Left renal pelvis (tissue), 4 donors: ENCODE data around the gene NR5A1. TPM values are rescaled to one million over a fixed set of nuclear protein-coding genes. Genes with fewer than 3 reads are reported as not detected.
A peak's percentile ranks its signal among the peaks of the same experiment; 100 is the strongest.

Experiments used
- DNase-seq, 4 donors: peaks; one replicate each; pipeline ENCODE4 v3.0.0-alpha.2; 2013; ENCODE audit warnings: low read depth in 4 of 4, low spot score in 3 of 4
- polyA plus RNA-seq, 4 donors: library from polyadenylated mRNA; unstranded; fragments of 120-200 nt; gene quantifications; one replicate each; pipeline ENCODE4 v1.2.1, GENCODE V29; 2013; ENCODE audit not compliant: insufficient read length in 4 of 4

The NR5A1 gene
- polyA plus RNA-seq, 4 donors, result 0.18 TPM; not detected in 3

- no peak for DNase-seq
These were observed 7.0 kb downstream of the NR5A1 start for GRCh38 chr9:124500028-124500795.

GRCh38 chr9:124499216-124499615, 8.0 kb downstream of the NR5A1 start:
- DNase-seq, result no peak

GRCh38 chr9:124498499-124499146, 8.6 kb downstream of the NR5A1 start:
- no peak for DNase-seq

GRCh38 chr9:124498040-124498439, 9.2 kb downstream of the NR5A1 start:
- no peak for DNase-seq

- DNase-seq, result no peak
These were observed 9.8 kb downstream of the NR5A1 start for GRCh38 chr9:124497441-124497840.

GRCh38 chr9:124496463-124496862, 10.7 kb downstream of the NR5A1 start:
- DNase-seq, result peak in 3 of 4 donors; percentile 26 to 47 (median 33)

- DNase-seq, result peak in 1 of 4 donors; percentile 36
These were observed 11.1 kb downstream of the NR5A1 start for GRCh38 chr9:124496075-124496449.

GRCh38 chr9:124495126-124496074, 11.8 kb downstream of the NR5A1 start:
- DNase-seq, result no peak

GRCh38 chr9:124493794-124494479, 13.3 kb downstream of the NR5A1 start:
- no peak for DNase-seq

GRCh38 chr9:124493218-124493617, 14.0 kb downstream of the NR5A1 start:
- no peak for DNase-seq

GRCh38 chr9:124492818-124493217, 14.4 kb downstream of the NR5A1 start:
- no peak for DNase-seq

- DNase-seq, result no peak
These were observed 15.9 kb downstream of the NR5A1 start for GRCh38 chr9:124491049-124491975.

GRCh38 chr9:124490004-124490403, 17.2 kb downstream of the NR5A1 start:
- no peak for DNase-seq

GRCh38 chr9:124489222-124489621, 18.0 kb downstream of the NR5A1 start:
- DNase-seq, result no peak

- DNase-seq, result no peak
These were observed 18.5 kb downstream of the NR5A1 start for GRCh38 chr9:124488641-124489210.

GRCh38 chr9:124487260-124488182, 19.7 kb downstream of the NR5A1 start:
- no peak for DNase-seq

GRCh38 chr9:124486778-124487259, 20.4 kb downstream of the NR5A1 start:
- DNase-seq, result no peak

- no peak for DNase-seq
These were observed 21.3 kb downstream of the NR5A1 start for GRCh38 chr9:124485936-124486335.
